H4 (cell line): Measurements from ENCODE around the gene UST. TPM values are rescaled to one million over a fixed set of nuclear protein-coding genes. Genes with fewer than 3 reads are reported as not detected.
"Not testable (repeated sequence)": the region's sequence is repeated elsewhere in the genome, so short reads cannot be mapped to it uniquely, and the experiment has no call there.

Experiments used
- DNase-seq: peaks from one replicate; pipeline ENCODE4 v3.0.0-alpha.2; 2015; ENCODE audit warnings: low spot score
- total RNA-seq: library from RNA; depleted of rRNA; stranded (reverse); fragments of >200 nt; shearing (Covaris generic); gene quantifications from 2 replicates; pipeline ENCODE4 v1.2.3, GENCODE V29; 2014

UST gene
- total RNA-seq, 1 experiment from 2014 or later = 11.7 TPM

- not testable (repeated sequence) for DNase-seq
These were observed 259.4 kb downstream of the UST start for GRCh38 chr6:149006236-149006635.

DNA sequence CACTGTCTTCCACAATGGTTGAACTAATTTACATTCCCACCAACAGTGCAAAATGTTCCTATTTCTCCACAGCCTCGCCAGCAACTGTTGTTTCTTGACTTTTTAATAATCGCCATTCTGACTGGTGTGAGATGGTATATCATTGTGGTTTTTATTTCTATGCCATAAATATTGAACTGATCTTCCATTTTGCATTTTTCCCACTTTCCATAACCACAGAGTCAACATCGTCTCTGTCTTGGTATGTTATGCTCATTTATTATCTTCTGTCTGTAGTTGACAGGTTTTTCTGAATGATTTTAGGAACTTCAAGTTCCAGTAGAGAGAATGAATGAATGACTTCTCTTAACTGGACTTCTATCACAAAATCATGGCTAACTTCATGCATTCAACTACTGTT lies 259.8 kb downstream of the UST start:
- DNase-seq = no peak

DNA sequence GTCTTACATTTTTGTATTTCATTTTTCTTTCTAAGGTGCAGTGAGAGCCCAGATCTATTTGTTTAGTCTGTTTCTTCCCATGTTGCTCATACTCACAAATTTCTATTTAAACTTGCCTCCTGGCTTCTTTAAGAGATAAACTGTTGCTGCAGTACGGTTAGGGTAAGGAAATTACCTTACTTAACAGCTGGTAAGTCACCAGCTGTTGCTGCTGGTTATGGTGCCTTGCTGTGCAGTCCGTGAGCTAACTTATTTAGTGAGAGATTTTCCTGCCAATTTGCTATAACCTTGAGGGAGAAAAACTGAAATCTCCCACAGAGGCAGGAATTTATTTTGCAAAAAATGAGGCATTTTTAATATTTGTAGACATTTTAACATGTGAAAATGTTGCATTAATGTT lies 261.0 kb downstream of the UST start:
- DNase-seq = no peak

DNA sequence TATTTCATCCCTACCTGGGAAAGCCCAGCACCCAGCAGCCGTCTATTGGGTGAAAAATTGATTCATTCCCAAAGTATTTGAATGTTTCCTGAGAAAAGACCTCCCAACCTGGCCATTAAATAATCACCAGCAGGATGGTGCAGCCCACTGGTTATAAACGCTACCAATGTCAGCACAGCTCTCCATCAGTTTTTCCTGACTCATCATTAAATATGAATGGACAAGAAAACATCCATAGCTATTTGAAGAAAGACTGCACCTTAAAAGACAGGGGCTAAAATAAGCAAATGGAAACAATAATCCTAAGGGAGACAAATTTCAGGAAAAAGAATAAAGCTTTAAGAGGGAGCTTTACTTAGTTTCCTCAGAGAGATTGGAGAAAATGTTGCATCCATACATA lies 261.9 kb downstream of the UST start:
- DNase-seq = no peak

GRCh38 chr6:149012040-149012545 lies 265.3 kb downstream of the UST start:
- peak; percentile 79 for DNase-seq

GRCh38 chr6:149013586-149014344 lies 266.9 kb downstream of the UST start:
- no peak for DNase-seq

DNA sequence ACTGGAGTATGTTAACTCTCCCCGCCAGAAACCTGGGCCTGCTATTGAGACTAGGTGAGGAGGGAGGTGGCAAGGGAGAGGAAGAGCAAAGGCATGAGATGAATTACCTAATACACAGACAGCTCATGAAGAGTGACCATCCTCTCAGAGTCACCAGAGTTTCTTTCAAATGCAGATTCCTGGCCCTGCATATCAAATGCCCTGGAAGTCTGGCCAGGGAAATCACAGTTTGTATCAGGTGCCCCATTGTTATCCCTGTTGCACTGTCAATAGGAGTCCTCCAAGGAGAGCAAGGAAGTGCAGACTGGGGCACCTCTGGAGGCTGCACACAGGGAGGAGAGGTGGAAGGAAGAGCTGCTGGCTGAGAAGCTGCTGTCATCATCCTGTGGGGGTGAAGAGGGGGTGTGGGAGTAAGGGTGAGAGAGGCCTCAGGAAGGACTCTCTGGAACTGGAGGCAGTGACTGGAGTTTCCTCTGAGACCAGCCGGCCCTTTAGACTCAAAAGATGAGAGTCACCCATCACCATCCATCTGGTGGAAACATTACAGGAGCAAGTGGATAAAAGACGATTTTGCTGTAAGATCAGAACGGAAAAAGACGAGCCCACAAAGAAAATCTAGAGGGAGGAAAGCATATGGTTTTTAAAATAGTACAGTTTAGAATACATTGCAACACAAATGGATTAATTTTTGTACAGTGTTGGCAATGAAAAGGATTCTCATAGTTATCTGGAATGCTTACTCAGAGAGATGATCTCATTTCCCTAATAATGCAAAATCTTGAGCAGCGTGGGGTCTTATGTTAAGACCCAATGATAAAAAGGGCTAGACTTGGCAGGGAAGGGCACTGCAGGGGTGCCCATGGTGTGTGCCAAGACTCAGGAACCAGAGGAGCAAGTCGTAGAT lies 268.1 kb downstream of the UST start:
- DNase-seq = no peak

DNA sequence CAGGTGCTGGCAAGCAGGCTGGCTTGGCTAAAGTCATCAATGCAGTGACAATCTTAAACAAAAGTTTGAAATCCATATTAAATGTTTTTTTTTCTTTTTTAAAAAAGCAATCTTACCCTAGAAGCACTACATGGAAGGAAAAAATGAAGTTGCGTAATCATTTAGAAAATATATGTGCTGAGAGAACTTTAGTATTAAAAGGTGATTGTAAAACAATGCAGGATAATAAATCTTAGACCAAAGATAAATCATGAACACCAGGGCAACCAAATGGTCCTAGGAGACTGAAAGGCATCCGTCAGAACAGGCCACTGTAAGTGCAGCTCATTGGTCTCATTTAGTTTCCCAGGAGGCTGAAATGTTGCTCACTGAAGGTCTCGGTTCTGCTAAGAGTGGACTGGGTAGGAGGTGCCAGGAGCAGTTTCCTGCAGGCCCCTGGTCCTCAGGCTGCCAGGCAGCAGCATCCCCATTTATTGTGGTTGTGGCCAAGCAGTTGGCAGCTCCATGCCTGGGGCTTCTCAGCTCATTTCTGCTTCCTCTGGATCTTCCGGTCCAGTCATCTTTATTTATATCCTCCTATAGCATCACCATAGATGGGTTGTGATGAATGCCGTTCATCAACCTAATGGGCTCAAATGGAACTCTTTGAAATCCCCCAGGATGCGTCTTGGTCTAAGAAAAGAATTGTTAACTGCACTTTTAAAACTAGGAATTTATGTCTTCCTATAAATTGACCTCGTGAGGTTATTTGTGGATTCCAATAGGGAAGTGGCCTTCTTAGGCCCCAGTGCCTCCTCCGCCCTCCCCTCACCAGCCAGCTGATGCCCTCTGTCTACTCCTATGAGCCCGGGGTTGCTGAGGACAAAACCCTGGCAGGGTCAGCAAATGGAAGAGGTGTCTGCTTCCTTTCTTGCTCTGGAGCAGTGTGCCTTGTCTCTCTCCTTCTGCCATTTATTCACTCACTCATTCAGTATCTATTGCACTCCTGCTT lies 269.0 kb downstream of the UST start:
- no peak for DNase-seq

- no peak for DNase-seq
These were observed 269.9 kb downstream of the UST start for GRCh38 chr6:149016716-149017115.

DNA sequence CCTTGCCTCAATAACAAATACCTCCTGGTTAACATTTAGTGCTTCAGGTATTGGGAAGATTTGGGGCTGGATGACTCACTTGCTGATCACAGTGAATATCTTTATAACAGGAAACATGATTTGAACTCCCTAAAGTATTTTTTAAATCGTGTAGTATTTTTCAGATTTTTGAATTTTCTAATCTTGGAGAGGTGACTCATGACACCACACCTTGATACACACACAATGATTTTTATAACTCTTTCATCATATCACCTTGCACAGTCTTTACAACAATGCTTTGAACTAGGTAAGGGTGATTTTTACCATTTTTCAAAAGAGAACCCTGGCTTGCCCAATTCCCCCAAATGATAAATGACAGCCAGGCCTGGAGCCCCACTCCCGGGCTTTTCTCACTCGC lies 273.5 kb downstream of the UST start:
- no peak for DNase-seq

DNA sequence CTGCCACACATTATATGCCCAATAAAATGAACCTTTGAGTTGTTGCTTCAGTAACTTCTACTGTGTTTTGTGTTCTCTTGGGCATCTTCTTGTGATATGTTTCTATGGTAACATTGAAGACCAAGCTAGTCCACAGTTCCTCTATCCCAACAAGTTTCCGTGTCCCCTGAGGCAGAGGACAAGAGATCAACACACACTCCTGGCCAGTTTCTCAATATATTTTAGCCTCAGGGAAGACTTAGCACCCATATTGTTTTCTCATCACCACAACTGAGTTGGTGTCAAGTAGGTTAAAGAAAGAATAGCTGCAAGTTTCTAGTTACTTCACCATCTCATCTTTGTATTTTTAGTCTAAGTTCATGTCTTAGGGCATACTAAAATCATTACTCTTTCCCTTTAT lies 277.5 kb downstream of the UST start:
- DNase-seq = no peak

DNA sequence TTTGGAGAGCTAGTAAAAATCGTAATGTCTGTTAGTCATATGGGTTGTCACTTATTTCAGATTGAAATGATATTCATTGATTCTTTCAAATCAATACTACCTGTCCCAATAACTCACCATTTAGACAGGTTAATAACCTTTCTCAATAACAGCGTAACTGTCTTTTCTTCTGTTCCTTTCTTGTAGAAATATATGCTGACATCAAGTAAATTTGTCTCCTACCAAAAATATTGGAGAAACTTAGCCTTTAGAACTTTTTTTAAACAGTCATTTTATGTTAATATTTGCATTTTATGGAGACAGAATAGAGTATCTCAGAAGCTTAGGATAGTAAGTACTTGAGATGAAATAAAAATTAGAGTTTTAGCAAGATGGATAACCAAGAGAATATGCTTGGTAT lies 278.2 kb downstream of the UST start:
- no peak for DNase-seq

DNA sequence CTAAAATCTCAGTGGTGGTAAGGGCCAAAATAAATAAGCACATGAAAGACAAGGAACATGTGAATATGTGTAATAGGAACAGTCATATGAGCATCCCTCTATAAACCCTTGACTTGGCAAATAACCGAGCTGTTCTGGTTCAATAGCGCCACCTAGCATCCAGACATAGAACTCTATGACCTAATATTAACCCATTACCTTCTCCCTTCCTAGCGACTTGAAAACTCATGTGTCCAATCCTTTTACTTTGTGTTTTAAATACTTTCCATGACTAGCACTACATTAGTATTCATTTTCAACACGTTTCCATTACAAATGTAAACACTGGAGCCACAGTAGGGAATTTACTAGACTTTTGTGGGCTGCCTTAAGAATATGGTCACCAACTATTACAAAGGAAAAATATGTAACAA lies 279.7 kb downstream of the UST start:
- peak; percentile 63 for DNase-seq

DNA sequence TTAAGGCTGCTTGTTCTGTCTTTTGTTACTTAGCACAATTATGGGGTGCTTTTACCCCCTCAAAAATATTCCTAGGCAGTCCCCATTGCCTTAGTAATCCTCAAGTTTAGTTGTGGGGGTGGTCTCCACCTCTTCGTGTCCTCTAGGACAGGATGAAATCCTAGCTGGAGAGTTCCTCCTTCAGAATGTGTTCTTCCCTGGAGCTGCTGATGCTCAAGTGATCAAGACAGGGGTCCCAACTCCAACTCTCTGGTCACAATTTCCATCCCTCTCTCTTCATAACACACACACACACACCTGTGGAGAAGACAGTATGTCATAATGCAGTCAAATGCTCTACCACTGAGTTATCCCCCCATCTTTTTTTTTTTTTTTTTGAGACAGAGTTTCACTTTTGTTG lies 280.7 kb downstream of the UST start:
- no peak for DNase-seq

GRCh38 chr6:149028767-149029405 lies 282.1 kb downstream of the UST start:
- peak; percentile 84 for DNase-seq

DNA sequence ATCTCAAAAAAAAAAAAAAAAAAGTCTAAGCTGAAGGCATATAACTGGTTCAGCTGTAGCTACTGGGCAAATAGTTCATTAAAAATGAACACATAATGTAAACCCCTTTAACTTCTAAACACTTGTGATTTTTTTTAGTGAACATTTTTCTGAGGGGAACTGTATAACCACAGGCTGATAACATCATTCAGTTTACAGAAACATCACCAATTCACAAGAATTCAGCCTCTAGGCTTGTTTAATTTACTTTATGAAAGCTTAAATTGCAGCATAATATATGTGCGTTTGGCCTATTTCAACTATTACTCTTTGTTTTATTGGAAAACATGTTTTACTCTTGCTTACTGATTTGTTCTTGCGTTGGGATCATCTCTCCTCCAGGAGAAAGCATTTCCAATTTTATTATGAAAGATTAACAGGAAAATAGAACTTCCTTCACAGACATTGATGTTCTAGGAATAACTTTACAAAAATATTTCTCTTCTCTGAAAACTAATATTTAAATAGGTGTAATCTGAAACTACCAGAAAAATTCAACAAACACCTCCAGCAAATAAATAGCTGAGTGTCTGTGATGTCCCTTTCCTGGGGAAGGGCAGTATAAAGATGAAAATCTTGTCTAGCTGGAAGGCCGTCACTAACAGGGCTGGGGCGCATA lies 284.5 kb downstream of the UST start:
- peak; percentile 12 for DNase-seq

DNA sequence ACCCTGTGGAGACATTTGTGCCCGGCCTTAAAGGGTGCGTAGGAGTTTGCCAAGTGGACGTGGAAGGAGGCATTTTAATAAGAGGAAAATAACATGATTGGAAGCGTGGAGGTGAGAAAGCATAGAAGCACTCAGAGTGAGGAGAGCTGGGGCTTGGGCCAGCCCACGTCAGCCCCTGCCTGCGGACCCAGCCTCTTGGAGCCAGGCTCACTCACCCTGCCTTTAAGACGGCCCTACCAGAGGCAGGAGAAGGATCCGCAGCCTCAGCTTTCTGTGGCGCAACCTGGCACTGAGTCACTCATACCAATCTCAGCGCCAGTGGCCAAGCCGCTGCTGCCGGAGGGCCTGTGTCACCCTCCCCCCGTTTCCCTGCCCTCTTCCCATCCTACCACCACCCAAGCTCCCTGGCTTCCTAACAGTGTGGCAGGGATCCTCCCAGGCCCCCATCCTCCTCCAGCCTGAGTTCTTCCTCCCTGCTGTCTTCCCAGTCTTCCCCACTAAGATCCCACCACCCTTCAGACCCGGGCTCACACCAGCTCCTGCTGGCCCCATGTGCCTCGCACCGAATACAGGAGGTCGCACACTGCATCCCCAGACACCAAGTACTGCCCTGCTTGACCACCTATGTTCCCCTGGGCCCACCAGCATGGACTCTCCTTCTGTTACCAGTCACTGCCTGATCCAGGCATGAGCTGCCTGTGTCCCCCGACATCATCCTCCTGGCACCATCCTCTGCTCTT lies 285.2 kb downstream of the UST start:
- peak; percentile 91 for DNase-seq

- DNase-seq = peak; percentile 53
These were observed 286.0 kb downstream of the UST start for GRCh38 chr6:149032599-149033405.

- no peak for DNase-seq
These were observed 286.6 kb downstream of the UST start for GRCh38 chr6:149033454-149033853.
